ENCODE data around the gene BASP1.
"Not testable (repeated sequence)": the region's sequence is repeated elsewhere in the genome, so short reads cannot be mapped to it uniquely, and the experiment has no call there.

BASP1 gene

GRCh38 chr5:17294639-17295311, 77.3 kb downstream of the BASP1 start:
- DNase-seq, result no peak

GRCh38 chr5:17295671-17296070, 78.2 kb downstream of the BASP1 start:
- DNase-seq, result no peak

GRCh38 chr5:17302106-17302505, 84.7 kb downstream of the BASP1 start:
- DNase-seq, result no peak

GRCh38 chr5:17302604-17303003, 85.2 kb downstream of the BASP1 start:
- DNase-seq, result no peak

GRCh38 chr5:17304282-17304681, 86.9 kb downstream of the BASP1 start:
- DNase-seq, result no peak

GRCh38 chr5:17305017-17305416, 87.6 kb downstream of the BASP1 start:
- no peak for DNase-seq

- DNase-seq, result no peak
These were observed 88.7 kb downstream of the BASP1 start for GRCh38 chr5:17305964-17306725.

- no peak for DNase-seq
These were observed 89.3 kb downstream of the BASP1 start for GRCh38 chr5:17306726-17307091.

GRCh38 chr5:17307440-17307839, 90.0 kb downstream of the BASP1 start:
- DNase-seq, result not testable (repeated sequence)

GRCh38 chr5:17308326-17309065, 91.1 kb downstream of the BASP1 start:
- DNase-seq, result no peak

- DNase-seq, result no peak
These were observed 92.0 kb downstream of the BASP1 start for GRCh38 chr5:17309462-17309861.

GRCh38 chr5:17310502-17310901, 93.1 kb downstream of the BASP1 start:
- DNase-seq, result not testable (repeated sequence)

GRCh38 chr5:17311811-17312210, 94.4 kb downstream of the BASP1 start:
- not testable (repeated sequence) for DNase-seq

- no peak for DNase-seq
These were observed 94.9 kb downstream of the BASP1 start for GRCh38 chr5:17312358-17312757.

- no peak for DNase-seq
These were observed 97.6 kb downstream of the BASP1 start for GRCh38 chr5:17314907-17315471.

- no peak for DNase-seq
These were observed 98.3 kb downstream of the BASP1 start for GRCh38 chr5:17315710-17316221.

- DNase-seq, result no peak
These were observed 99.6 kb downstream of the BASP1 start for GRCh38 chr5:17316970-17317459.

- DNase-seq, result no peak
These were observed 100.0 kb downstream of the BASP1 start for GRCh38 chr5:17317473-17317872.

- not testable (repeated sequence) for DNase-seq
These were observed 101.7 kb downstream of the BASP1 start for GRCh38 chr5:17319095-17319494.

- DNase-seq, result no peak
These were observed 108.6 kb downstream of the BASP1 start for GRCh38 chr5:17325770-17326599.

Data from kidney glomerular epithelial cell (primary cell).